Endothelial cell of umbilical vein (primary cell): ENCODE results near the gene LGALS7B. TPM values are rescaled to one million over a fixed set of nuclear protein-coding genes. Genes with fewer than 3 reads are reported as not detected.

ENCODE experiments used
- BruUV-seq: library from RNA; stranded (reverse); fragments of 400-500 nt; replicated peaks from 2 replicates; lab custom pipeline; 2021; lab: Mats Ljungman, UMichigan
- CTCF ChIA-PET: fragments of 300-600, 350-600 bp; sonication (Branson Sonifier 250); formaldehyde crosslinking; loops from one replicate; lab custom pipeline; 2021; ENCODE audit warnings: antibody characterized with exemption, inconsistent platforms; lab: Charles Lee
- POLR2A ChIA-PET: fragments of 300-600, 350-600 bp; sonication (Branson Sonifier 250); formaldehyde crosslinking; loops from one replicate; lab custom pipeline; 2021; ENCODE audit warnings: antibody characterized with exemption, inconsistent platforms; lab: Charles Lee
- DNase-seq: peaks from one replicate; pipeline ENCODE4 v3.0.0-alpha.2; 2011; ENCODE audit warnings: low read depth, low spot score
- FAIRE-seq: peaks from 2 replicates; lab custom pipeline; 2011; peaks lifted over from hg19 to GRCh38; lab: Jason Lieb, UNC
- H2AFZ ChIP-seq: 2 replicates; pipeline ENCODE4 v1.6.0; 2012; ENCODE audit warnings: low read depth, low read length, control low read depth, inconsistent platforms
- H3K27ac ChIP-seq: 2 replicates; pipeline ENCODE4 v1.5.1; 2011; ENCODE audit warnings: low read depth, mild to moderate bottlenecking, control low read depth, low read length, moderate library complexity; ENCODE audit not compliant: insufficient read depth
- H3K27me3 ChIP-seq, 2 experiments: 2 replicates each; pipeline versions ENCODE4 v1.6.0 to v1.6.1; 2011; ENCODE audit warnings: low read length in 2 of 2, mixed read lengths in 1 of 2; ENCODE audit not compliant: control insufficient read depth in 2 of 2, insufficient read depth in 2 of 2
- H3K36me3 ChIP-seq, 2 experiments: 2 replicates in 1 of 2; 3 replicates in 1 of 2; pipeline ENCODE4 v1.5.1; 2011; ENCODE audit warnings: low read length in 2 of 2, mild to moderate bottlenecking in 1 of 2, moderate library complexity in 1 of 2; ENCODE audit not compliant: control insufficient read depth in 2 of 2, insufficient read depth in 2 of 2; ENCODE audit errors: extremely low read depth in 1 of 2
- H3K4me1 ChIP-seq: 3 replicates; pipeline ENCODE4 v1.5.1; 2011; ENCODE audit warnings: mild to moderate bottlenecking, low read length; ENCODE audit not compliant: control insufficient read depth, insufficient read depth; ENCODE audit errors: extremely low read depth
- H3K4me2 ChIP-seq: 2 replicates; pipeline ENCODE4 v1.6.1; 2011; ENCODE audit warnings: low read length, control low read depth, mixed read lengths; ENCODE audit not compliant: insufficient read depth
- H3K4me3 ChIP-seq, 3 experiments: fragments of 200-600 bp in 1 of 3; sonication (generic), shearing (Covaris generic) in 1 of 3; replicated peaks in 1 of 3; 2 replicates each; pipeline ENCODE4 v1.5.1; 2011 to 2016; ENCODE audit warnings: control low read depth in 3 of 3, low read length in 3 of 3, mild to moderate bottlenecking in 2 of 3, inconsistent platforms in 1 of 3, low read depth in 1 of 3, moderate library complexity in 1 of 3; ENCODE audit not compliant: insufficient read depth in 1 of 3
- H3K79me2 ChIP-seq: 2 replicates; pipeline ENCODE4 v1.6.0; 2012; ENCODE audit warnings: low read length, inconsistent platforms; ENCODE audit not compliant: control insufficient read depth, insufficient read depth
- H3K9ac ChIP-seq: replicated peaks from 2 replicates; pipeline ENCODE3; 2011; ENCODE audit warnings: low read length, control low read depth; ENCODE audit not compliant: insufficient read depth; ENCODE audit errors: extremely low read depth
- H3K9me1 ChIP-seq: replicated peaks from 3 replicates; pipeline ENCODE4 v1.6.0; 2011; ENCODE audit warnings: mild to moderate bottlenecking, low read length; ENCODE audit not compliant: control insufficient read depth, insufficient read depth; ENCODE audit errors: extremely low read depth
- H3K9me3 ChIP-seq: replicated peaks from 2 replicates; pipeline ENCODE4 v1.5.1; 2012; ENCODE audit warnings: low read length, inconsistent platforms; ENCODE audit not compliant: control insufficient read depth, insufficient read depth
- H4K20me1 ChIP-seq: replicated peaks from 2 replicates; pipeline ENCODE3; 2011; ENCODE audit warnings: mild to moderate bottlenecking, low read length; ENCODE audit not compliant: control insufficient read depth, insufficient read depth; ENCODE audit errors: extremely low read depth
- EZH2 ChIP-seq: IDR thresholded peaks from 2 replicates; pipeline ENCODE4 v1.6.1; 2012; ENCODE audit warnings: borderline replicate concordance, low read depth, mild to moderate bottlenecking, moderate library complexity, low read length, inconsistent platforms; ENCODE audit not compliant: severe bottlenecking
- FOS ChIP-seq: IDR thresholded peaks from 2 replicates; pipeline ENCODE4 v1.6.1; 2011; ENCODE audit warnings: mild to moderate bottlenecking, low read length, moderate library complexity, borderline replicate concordance; ENCODE audit not compliant: insufficient read depth
- GATA2 ChIP-seq: IDR thresholded peaks from 2 replicates; pipeline ENCODE4 v1.7.0; 2011; ENCODE audit warnings: low read depth, mild to moderate bottlenecking, moderate library complexity, mixed read lengths, low read length; ENCODE audit not compliant: insufficient read length, insufficient read depth
- JUN ChIP-seq: IDR thresholded peaks from 2 replicates; pipeline ENCODE4 v1.6.1; 2011; ENCODE audit warnings: borderline replicate concordance, low read depth; ENCODE audit not compliant: insufficient read length, insufficient read depth
- MAX ChIP-seq: IDR thresholded peaks from 2 replicates; pipeline ENCODE4 v1.6.1; 2011; ENCODE audit not compliant: insufficient read depth, insufficient read length
- MYC ChIP-seq: IDR thresholded peaks from one replicate; pipeline ENCODE4 v1.6.1; 2011; ENCODE audit warnings: mild to moderate bottlenecking, low read depth, low read length
- POLR2A ChIP-seq: IDR thresholded peaks from 2 replicates; pipeline ENCODE4 v1.6.1; 2012; ENCODE audit warnings: low read depth, mild to moderate bottlenecking, control low read depth, low read length
- POLR2AphosphoS5 ChIP-seq: IDR thresholded peaks from 2 replicates; pipeline ENCODE4 v1.6.1; 2012; ENCODE audit warnings: low read depth, mild to moderate bottlenecking, control low read depth, low read length, moderate library complexity; ENCODE audit not compliant: insufficient read depth
- dilution Hi-C: fragments of 300-500 bp; cut with MboI; formaldehyde crosslinking; loops from one replicate; pipeline ENCODE4 v1.15.0; 2019; ENCODE audit warnings: low sequenced_read_pairs; ENCODE audit not compliant: extremely low pct_ligation_motif_present
- intact Hi-C: fragments of 100-400 bp; cut with micrococcal nuclease; formaldehyde crosslinking; loops from one replicate; pipeline ENCODE4 v1.10.0; 2022
- polyA plus RNA-seq, 4 experiments: library from polyadenylated mRNA; depleted of rRNA in 3 of 4; stranded (reverse) in 3 of 4; unstranded in 1 of 4; fragments of >200 nt; gene quantifications; 2 replicates each; pipeline versions ENCODE4 v1.2.1 to v1.2.3, GENCODE V29; 2011 to 2012; ENCODE audit warnings: missing spikeins in 1 of 4
- total RNA-seq: library from RNA; stranded (reverse); gene quantifications from 2 replicates; pipeline ENCODE4 v1.2.3, GENCODE V29; 2021
- TF ChIP-seq, protein P1 (sequence below), 2 donors: IDR thresholded peaks; 1 replicate in 1 of 2; 2 replicates in 1 of 2; pipeline ENCODE4 v1.5.1; 2011; ENCODE audit warnings: low read length in 2 of 2, mild to moderate bottlenecking in 2 of 2, moderate library complexity in 2 of 2, control low read depth in 1 of 2, inconsistent platforms in 1 of 2, low read depth in 1 of 2; ENCODE audit not compliant: insufficient read depth in 1 of 2; ENCODE audit errors: extremely low read depth in 1 of 2

Gene LGALS7B
- total and polyA plus RNA-seq, 2 donors (not counting 3 experiments of a cell fraction or from before 2014, with no cell fraction given): not detected

- no peak overlapping the region for H3K27ac ChIP-seq
- no peaks in the 10 kb centered on the region for H4K20me1 ChIP-seq
- no peak overlapping the region for H3K9ac ChIP-seq
- H3K4me2 ChIP-seq: no peak overlapping the region
- POLR2A ChIA-PET: interaction anchor here (0.7 kb wide), 2 partner anchors 123 to 134 kb away, joined by 6 to 7 read pairs; no protein-coding TSS in a partner anchor
- no peaks in the 10 kb centered on the region for H3K79me2 ChIP-seq
- H3K36me3 ChIP-seq: no peaks in the 10 kb centered on the region
- no peak for TF ChIP-seq JUN
- TF ChIP-seq FOS: no peak
- no peak for TF ChIP-seq MYC
- TF ChIP-seq POLR2AphosphoS5: no peak
- TF ChIP-seq, protein P1, sequence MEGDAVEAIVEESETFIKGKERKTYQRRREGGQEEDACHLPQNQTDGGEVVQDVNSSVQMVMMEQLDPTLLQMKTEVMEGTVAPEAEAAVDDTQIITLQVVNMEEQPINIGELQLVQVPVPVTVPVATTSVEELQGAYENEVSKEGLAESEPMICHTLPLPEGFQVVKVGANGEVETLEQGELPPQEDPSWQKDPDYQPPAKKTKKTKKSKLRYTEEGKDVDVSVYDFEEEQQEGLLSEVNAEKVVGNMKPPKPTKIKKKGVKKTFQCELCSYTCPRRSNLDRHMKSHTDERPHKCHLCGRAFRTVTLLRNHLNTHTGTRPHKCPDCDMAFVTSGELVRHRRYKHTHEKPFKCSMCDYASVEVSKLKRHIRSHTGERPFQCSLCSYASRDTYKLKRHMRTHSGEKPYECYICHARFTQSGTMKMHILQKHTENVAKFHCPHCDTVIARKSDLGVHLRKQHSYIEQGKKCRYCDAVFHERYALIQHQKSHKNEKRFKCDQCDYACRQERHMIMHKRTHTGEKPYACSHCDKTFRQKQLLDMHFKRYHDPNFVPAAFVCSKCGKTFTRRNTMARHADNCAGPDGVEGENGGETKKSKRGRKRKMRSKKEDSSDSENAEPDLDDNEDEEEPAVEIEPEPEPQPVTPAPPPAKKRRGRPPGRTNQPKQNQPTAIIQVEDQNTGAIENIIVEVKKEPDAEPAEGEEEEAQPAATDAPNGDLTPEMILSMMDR (IDR thresholded peaks at IDR 0.05; ENCODE audit: extremely low read depth in 1 of 2, insufficient read depth in 1 of 2, low read depth in 1 of 2, low read length in 2 of 2): no peak
- no peak for TF ChIP-seq POLR2A
- TF ChIP-seq GATA2: no peak
- no peak for TF ChIP-seq EZH2
- no peak for TF ChIP-seq MAX
- no peaks in the 10 kb centered on the region for H3K4me1 ChIP-seq
- dilution Hi-C loops (no loop called here), intact Hi-C loops (no loop called here)
- no peaks in the 10 kb centered on the region for H3K9me1 ChIP-seq
- no TSS peak for BruUV-seq
- FAIRE-seq: no peak
- H3K9me3 ChIP-seq: no peaks in the 10 kb centered on the region
- DNase-seq: no peak
- no peak overlapping the region for H2AFZ ChIP-seq
- CTCF ChIA-PET: interaction anchor here (1.4 kb wide), 1 partner anchor 23 kb away, joined by 4 read pairs; no protein-coding TSS in a partner anchor
- H3K4me3 ChIP-seq: no peak overlapping the region
- H3K27me3 ChIP-seq: no peaks in the 10 kb centered on the region
Measured at GRCh38 chr19:38742906-38743305, 46.1 kb upstream of the LGALS7B start.
